ENCODE data around the gene CPVL. TPM values are rescaled to one million over a fixed set of nuclear protein-coding genes. Genes with fewer than 3 reads are reported as not detected.

Gene CPVL
- total RNA-seq, 1 experiment from 2014 or later = 10.3 TPM

GRCh38 chr7:28980451-28981160 is 165.7 kb downstream of the CPVL start:
- no peak for ATAC-seq
- Histone ChIP-seq H3K4me3 (replicated peaks in 1 of 2; ENCODE audit: low read depth in 1 of 2, low read length in 2 of 2) (no peak overlapping the region), H4K20me1 (ENCODE audit: insufficient read depth) (no peaks in the 10 kb centered on the region), H3K9me2 (ENCODE audit: insufficient read depth) (no peaks in the 10 kb centered on the region), H3K4me1 (ENCODE audit: control insufficient read depth in 1 of 2, insufficient read depth in 2 of 2, low read length in 2 of 2) (peaks cover 8 to 11% of the 10 kb centered on the region in 2 experiments), H3K9ac (ENCODE audit: low read length) (no peak overlapping the region), H2AFZ (ENCODE audit: low read depth, low read length, poor library complexity, severe bottlenecking) (no peak overlapping the region), H3K79me2 (ENCODE audit: insufficient read depth, low read length) (no peaks in the 10 kb centered on the region), H3K9me3 (ENCODE audit: control insufficient read depth in 1 of 2, insufficient read depth in 1 of 2, low read depth in 1 of 2, low read length in 2 of 2) (no peaks in the 10 kb centered on the region), H3K27me3 (ENCODE audit: insufficient read depth, low read length) (no peaks in the 10 kb centered on the region), H3K4me2 (ENCODE audit: low read length) (no peak overlapping the region), H3K36me3 (ENCODE audit: control insufficient read depth in 1 of 2, insufficient read depth in 2 of 2, low read length in 2 of 2) (no peaks in the 10 kb centered on the region), H3K27ac (ENCODE audit: low read depth, low read length) (no peak overlapping the region)
- RAD21 ChIA-PET (ENCODE audit: low non-redundant PET in 1 of 2, low total read pairs in 2 of 2, uncharacterized antibody in 2 of 2, unreplicated experiment in 2 of 2) = no interaction called here
- no peak for DNase-seq (ENCODE audit: low read depth, low spot score)
- CTCF ChIA-PET = no interaction called here
- POLR2A ChIA-PET = no interaction called here
- TF ChIP-seq SP1 (IDR thresholded peaks at IDR 0.05; ENCODE audit: low read depth) = no peak
- no peak for TF ChIP-seq REST (IDR thresholded peaks at IDR 0.05; ENCODE audit: low read depth)
- TF ChIP-seq, protein P1, sequence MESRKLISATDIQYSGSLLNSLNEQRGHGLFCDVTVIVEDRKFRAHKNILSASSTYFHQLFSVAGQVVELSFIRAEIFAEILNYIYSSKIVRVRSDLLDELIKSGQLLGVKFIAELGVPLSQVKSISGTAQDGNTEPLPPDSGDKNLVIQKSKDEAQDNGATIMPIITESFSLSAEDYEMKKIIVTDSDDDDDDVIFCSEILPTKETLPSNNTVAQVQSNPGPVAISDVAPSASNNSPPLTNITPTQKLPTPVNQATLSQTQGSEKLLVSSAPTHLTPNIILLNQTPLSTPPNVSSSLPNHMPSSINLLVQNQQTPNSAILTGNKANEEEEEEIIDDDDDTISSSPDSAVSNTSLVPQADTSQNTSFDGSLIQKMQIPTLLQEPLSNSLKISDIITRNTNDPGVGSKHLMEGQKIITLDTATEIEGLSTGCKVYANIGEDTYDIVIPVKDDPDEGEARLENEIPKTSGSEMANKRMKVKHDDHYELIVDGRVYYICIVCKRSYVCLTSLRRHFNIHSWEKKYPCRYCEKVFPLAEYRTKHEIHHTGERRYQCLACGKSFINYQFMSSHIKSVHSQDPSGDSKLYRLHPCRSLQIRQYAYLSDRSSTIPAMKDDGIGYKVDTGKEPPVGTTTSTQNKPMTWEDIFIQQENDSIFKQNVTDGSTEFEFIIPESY (IDR thresholded peaks at IDR 0.05; ENCODE audit: extremely low read depth, insufficient replicate concordance, low read length) = no peak
- TF ChIP-seq JUND (IDR thresholded peaks at IDR 0.05) = no peak
- TF ChIP-seq, protein P2, sequence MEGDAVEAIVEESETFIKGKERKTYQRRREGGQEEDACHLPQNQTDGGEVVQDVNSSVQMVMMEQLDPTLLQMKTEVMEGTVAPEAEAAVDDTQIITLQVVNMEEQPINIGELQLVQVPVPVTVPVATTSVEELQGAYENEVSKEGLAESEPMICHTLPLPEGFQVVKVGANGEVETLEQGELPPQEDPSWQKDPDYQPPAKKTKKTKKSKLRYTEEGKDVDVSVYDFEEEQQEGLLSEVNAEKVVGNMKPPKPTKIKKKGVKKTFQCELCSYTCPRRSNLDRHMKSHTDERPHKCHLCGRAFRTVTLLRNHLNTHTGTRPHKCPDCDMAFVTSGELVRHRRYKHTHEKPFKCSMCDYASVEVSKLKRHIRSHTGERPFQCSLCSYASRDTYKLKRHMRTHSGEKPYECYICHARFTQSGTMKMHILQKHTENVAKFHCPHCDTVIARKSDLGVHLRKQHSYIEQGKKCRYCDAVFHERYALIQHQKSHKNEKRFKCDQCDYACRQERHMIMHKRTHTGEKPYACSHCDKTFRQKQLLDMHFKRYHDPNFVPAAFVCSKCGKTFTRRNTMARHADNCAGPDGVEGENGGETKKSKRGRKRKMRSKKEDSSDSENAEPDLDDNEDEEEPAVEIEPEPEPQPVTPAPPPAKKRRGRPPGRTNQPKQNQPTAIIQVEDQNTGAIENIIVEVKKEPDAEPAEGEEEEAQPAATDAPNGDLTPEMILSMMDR (IDR thresholded peaks at IDR 0.05 in 2 of 3, conservative IDR thresholded peaks at IDR 0.05 in 1 of 3; ENCODE audit: borderline replicate concordance in 1 of 3, insufficient read depth in 1 of 3, low read depth in 2 of 3, low read length in 2 of 3) = no peak
- no peak for TF ChIP-seq POLR2A (IDR thresholded peaks at IDR 0.05; ENCODE audit: borderline replicate concordance, extremely low read depth, insufficient read depth, insufficient read length)
- TF ChIP-seq EGR1 (IDR thresholded peaks at IDR 0.05; ENCODE audit: low read depth) = no peak
- no peak for TF ChIP-seq EZH2 (IDR thresholded peaks at IDR 0.05)
- intact Hi-C loops (cut with micrococcal nuclease) = no loop called here
- no TSS peak for BruUV-seq (replicated peaks)
